GM18508 (cell line): Measurements from ENCODE around the gene CORIN.

Experiments used
- ATAC-seq: cut with Tn5 transposase; IDR thresholded peaks from one replicate; pipeline ENCODE4 v1.9.1; 2021; ENCODE audit warnings: moderate number of reproducible peaks; ENCODE audit not compliant: insufficient read depth, unreplicated experiment

The CORIN gene, protein sequence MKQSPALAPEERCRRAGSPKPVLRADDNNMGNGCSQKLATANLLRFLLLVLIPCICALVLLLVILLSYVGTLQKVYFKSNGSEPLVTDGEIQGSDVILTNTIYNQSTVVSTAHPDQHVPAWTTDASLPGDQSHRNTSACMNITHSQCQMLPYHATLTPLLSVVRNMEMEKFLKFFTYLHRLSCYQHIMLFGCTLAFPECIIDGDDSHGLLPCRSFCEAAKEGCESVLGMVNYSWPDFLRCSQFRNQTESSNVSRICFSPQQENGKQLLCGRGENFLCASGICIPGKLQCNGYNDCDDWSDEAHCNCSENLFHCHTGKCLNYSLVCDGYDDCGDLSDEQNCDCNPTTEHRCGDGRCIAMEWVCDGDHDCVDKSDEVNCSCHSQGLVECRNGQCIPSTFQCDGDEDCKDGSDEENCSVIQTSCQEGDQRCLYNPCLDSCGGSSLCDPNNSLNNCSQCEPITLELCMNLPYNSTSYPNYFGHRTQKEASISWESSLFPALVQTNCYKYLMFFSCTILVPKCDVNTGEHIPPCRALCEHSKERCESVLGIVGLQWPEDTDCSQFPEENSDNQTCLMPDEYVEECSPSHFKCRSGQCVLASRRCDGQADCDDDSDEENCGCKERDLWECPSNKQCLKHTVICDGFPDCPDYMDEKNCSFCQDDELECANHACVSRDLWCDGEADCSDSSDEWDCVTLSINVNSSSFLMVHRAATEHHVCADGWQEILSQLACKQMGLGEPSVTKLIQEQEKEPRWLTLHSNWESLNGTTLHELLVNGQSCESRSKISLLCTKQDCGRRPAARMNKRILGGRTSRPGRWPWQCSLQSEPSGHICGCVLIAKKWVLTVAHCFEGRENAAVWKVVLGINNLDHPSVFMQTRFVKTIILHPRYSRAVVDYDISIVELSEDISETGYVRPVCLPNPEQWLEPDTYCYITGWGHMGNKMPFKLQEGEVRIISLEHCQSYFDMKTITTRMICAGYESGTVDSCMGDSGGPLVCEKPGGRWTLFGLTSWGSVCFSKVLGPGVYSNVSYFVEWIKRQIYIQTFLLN

DNA sequence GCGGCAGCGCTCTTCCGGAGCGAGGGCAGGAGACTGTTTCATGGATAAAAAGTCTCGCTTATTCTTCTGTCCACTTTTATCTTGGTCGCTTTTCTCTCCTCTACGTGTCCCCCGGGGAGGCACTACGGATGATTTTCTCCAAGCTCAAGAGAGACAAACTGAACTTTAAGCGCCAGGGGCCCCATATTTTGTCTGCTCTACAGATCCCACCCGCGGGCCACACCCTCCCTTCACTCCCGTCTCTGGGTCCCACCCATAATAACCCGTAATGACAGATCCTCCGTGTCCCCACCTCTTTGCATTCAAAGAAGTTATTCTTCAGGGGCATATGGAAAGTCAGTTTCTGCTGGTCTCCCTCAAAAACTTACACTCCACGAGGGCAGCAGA lies at the start of gene CORIN:
TSS of gene CORIN (minus strand) at position 160 of the 387 bp plus-strand sequence. CDS start at position 42, 118 bp downstream.
- no peak for ATAC-seq

DNA sequence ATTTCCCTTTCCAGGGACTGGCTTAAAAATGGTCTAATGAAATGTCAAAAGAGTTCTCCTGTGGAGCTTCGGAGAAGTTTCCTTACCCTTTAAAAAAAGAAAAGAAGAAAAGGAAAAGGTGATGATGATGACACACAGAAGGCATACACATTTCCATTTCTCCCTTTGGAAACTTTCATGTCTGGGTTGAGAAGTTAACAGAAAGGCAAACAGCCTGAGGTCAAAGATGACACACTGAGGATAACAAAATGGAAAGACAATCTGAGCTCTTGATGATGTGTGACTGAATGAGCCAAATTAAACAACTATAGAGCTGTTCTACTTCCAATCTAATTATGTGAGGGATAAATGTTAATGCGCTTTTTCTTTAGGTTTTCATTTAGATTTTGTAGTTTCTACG lies 44.4 kb upstream of the CORIN start:
- ATAC-seq: no peak

DNA sequence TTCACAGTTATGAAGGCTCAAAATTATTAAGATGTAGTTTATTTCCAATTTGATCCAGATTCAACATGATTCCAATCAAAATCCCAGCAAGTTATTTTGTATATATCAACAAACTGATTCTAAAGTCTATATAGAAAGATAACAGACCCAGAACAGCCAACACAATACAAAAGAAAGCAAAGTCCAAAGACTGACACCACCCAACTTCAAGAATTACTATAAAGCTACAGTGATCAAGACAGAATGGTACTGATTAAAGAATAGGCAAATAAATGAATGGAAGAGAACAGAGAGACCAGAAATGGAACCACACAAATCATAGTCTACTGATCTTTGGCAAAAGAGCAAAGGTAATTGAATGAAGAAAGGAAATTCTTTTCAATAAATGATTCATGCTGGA lies 41.6 kb upstream of the CORIN start:
- no peak for ATAC-seq

DNA sequence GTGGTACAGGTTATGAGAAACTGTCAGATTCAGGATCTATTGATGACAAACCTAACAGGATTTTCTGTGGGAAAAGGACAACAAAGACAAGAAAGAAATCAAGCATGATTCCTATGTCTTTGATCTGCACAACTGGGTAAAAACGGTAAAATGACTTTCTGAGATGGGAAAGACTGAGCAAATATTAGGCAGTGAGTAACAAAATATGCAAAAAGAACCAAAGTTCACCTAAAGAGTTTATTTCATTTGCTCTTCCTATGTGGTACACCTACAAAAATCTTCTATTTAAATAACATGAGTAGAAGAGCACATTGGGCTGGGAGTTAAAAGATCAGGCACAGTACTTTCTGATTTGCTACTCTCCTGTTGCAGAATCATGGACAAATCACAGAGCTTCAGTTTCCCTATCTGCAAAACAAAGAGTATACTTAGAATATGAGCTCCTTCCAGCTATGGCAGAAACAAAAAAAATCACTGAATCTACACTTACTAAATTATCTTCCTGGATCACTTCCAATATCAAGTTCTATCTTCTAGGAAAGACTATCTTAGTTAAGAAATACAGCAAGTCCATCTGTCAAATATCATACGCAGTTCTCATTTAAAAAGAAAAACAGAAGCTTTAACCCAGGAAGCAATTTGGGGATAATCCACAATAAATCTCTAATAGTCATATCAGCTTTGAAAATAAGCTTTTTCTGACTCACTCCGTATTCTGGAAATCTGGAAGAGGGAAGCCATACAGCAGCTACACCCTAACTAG lies 39.1 kb upstream of the CORIN start:
- ATAC-seq: no peak

DNA sequence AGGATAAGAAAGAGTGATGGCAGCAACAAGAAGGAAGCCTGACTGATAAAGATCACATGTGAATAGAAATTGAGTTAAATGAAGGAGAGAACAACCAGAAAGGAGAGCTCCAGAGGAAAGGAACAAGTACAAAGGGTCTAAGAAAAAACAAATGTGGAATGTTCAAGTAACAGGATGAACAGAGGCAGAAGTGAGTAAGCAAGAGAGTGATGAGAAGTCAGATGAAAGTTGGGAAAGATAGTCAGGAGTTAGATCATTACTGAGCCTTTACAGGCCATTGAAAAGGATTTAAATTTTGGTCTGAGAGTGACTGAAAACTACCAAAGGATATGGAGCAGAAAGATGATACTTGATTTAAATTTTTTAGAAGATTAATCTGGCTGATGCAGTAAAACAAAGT lies 38.4 kb upstream of the CORIN start:
- ATAC-seq: no peak

DNA sequence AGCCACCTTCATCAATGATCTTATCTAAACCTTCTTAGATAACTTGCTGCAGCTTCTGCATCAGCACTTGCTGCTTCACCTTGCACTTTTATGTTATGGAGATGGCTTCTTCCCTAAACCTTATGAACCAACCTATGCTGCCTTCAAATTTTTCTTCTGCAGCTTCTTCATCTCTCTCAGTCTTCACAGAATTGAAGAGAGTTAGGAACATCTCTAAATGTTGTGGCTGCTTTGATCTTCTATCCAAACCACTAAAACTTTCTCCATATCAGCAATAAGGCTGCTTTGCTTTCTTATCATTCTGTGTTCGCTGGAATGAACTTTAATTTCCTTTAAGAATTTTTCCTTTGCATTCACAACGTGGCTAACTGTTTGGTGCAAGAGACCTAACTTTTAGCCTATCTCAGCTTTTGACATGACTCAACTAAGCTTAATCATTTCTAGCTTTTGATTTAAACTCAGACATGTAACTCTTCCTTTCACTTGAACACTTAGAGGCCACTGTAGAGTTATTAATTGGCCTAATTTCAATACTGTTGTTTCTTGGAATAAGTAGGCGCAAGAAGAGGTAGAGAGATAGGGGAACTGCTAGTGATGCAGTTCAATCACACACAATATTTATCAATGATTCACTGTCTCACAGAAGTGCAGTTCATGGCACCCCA lies 36.1 kb upstream of the CORIN start:
- no peak for ATAC-seq

DNA sequence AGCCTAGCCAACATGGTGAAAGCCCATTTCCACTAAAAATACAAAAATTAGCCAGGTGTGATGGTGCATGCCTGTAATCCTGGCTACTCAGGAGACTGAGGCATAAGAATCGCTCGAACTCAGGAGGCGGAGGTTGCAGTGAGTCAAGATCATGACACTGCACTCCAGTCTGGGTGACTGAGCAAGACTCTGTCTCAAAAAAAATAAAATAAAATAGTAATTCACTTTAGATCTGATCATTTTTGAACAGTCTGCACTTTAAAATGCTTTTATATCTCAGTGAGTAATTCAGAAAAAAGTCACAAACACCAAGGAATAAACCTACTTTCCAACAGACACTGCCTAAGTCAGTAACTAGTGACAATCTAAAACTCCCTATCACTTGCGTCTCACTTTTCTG lies 25.6 kb upstream of the CORIN start:
- ATAC-seq: no peak

DNA sequence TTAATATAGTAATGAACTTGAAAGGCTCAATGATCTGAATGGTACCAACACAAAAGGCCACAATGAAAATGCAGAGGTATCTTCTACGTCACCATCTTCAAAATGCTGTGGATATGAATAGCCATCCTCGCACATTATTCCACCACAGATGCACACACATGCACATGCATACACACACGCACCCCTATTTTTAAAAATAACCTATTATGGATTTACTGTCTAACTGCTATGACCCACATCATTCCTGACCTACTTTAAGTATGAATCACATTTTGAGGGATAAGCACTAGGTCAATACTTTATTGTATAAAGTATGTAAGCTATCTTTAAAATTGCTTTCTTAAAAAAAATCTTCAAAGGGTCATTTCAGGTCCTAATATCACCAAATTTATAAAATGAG lies 24.4 kb upstream of the CORIN start:
- ATAC-seq: no peak

DNA sequence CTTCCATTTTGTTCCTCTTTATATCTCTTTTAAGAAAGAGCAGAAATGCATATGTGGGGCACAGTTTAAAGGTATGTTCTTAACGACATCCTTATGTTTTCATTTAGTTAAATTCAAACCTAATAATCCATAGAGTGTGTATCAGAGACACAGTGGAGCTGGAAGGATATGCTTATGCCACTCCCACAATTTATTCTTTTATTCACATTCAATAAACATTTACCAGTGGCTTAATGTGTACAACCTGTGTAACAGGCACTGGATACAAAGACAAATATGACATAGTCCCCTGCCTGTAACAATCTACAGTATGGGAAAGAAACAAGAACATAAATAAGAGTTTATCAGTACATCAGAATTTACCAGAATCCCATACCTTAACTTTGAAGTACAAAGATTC lies 22.4 kb upstream of the CORIN start:
- ATAC-seq: no peak

DNA sequence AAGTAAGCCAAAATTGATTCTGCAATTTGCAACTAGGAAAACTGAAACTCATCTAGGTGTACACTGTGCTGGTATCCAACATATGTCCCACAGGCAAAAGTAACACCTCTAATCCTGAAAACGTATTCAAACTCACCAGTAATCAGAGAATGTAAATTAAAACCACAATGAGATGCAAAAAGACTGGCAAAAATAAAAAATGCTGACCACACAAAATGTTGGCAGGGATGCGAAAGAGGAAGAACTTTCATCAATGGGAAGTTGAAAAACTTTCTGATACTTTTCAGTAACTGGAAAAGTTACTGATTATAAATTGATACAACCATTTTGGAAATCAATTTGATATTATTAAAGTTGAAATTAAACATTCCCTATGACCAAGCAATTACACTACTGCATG lies 20.1 kb upstream of the CORIN start:
- no peak for ATAC-seq

DNA sequence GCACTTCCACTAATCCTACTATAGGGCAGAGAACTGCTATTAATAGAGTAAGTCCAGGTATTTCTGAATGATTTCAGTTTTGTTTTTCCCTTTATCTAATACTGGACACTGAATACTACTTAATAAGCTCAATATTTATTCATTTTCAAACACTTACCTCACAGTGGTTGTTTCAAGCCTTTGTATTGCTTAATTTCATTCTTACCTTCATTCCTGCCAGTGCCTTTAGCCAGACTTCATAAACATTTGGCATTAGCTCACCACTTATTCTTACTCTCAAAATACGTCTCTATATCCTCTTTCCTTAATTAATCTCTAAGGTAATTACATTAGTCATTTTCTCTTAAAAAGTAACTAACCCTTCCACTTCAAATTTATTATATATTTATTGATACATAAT lies 18.8 kb upstream of the CORIN start:
- no peak for ATAC-seq

DNA sequence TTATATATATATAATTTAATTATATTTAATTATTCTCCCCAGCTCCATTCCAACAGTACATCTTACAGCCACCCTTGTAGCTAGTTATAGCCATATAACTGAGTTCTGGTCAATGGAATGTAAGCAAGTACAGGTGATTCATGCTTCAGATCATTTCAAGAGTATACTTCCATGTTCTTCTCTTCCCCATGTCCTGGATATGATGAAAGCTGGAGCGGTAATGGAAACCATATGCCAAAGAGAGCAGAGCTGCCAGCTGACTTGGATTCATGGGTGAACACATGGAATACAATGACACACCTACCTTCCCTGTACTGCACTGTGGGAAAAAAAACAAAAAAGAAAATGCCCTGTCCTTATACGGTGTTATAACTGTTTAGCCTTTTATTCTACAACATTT lies 17.5 kb upstream of the CORIN start:
- ATAC-seq: no peak

DNA sequence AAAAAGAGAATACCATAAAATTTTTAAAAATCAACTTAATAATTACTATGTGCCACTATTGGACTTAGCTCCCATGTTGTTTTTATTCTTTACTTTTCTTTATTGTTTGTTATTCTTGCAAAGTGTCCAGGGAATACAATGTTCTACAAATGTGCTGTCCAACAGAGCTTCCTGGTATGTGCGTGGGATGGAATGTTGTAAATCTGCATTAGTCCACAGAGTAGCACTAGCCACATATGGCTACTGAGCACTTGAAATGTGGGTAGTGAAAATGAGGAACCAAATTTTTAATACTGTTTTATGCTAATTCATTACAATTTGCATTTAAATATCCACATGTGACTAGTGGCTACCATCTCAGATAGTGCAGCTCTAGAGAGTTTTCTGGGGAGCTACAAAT lies 14.3 kb upstream of the CORIN start:
- no peak for ATAC-seq

DNA sequence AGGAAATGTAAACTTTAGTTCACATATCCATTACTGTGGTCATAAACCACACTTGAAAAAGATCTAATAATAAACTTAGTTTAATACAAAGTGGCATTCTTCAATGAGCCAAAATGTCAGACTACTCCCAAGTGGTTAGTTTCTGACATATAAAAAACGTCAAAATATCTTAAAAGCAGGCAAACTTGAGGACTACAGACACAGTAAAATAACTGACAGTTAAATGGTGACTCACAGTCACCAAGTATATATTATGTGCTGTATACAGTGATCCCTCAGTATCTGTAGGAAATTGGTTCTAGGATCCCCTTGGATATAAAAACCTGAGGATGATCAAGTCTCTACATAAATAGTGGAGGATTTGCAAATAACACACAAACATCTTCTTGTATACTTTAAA lies 11.6 kb upstream of the CORIN start:
- ATAC-seq: no peak

DNA sequence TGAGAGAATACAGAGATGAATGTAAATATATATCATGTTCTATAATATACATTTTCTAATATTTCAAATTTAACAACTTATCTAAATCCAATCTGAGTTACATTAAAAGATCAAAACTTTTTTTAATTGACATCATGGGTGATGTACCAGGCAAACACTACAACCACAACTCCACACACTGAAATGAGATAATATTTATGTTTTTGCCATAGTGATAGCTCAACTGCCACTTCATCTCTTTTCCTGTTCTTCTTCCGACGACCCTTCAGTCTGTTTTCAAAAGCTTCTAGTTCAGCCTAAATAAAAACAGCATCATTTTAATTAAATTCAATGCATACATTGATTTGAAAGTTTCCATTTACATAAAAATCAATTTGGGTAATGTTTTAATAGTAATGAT lies 10.2 kb upstream of the CORIN start:
- no peak for ATAC-seq

DNA sequence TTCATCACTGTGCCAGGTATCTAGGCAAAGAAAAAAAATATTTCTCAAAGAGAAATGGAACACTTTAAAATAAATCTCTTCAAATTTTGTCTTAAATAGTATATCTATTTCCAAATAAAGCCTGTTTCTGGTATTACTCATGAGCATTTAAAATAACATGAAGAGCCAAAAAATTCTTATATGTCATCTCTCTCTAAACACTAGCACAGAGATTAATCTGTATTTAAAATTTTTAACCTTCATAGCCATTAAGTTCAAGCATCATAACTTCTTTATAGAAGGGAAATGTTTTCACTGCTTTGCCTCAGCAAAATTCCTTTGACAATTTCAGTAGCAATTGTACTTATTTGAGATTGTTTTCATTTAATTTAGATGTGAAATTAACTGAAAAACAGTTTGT lies 5.1 kb upstream of the CORIN start:
- no peak for ATAC-seq

DNA sequence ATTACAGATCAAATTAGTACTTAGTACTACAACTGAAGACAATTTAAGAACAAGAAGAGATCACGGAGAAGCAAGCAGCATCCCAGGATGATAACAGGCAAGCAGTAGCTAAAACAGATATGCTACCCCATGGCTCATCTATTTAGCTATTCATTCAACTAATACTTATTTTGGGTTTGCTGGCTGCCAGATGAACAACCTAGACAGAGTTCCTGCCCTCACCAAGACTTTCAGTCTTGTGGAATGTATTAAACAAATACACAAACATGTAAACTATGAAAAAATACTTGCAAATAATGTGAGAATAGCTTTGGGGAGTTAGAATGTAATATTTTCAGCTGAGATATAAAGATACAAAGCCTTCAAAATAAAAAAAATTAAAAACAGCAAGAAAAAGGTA lies 2.4 kb upstream of the CORIN start:
- no peak for ATAC-seq

DNA sequence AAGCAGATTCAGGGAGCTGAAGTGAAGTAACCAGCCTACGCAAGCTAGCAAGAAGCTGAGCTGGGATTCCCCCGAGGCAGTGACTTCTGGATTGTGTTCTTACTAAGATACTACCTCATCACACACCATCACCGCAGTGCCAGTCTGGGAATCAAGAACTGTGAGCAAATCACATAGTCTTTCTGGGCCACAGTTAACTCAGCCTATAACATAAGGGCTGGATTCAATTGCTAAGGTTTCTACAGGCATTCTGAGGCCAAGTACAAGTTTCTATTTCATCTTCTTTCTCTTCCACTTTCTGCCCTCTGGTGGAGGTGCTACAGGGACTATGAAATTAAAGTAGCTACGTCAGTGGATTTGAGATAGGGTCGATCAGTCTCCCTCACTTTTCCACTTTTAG lies 1.4 kb upstream of the CORIN start:
- peak; percentile 70 for ATAC-seq

DNA sequence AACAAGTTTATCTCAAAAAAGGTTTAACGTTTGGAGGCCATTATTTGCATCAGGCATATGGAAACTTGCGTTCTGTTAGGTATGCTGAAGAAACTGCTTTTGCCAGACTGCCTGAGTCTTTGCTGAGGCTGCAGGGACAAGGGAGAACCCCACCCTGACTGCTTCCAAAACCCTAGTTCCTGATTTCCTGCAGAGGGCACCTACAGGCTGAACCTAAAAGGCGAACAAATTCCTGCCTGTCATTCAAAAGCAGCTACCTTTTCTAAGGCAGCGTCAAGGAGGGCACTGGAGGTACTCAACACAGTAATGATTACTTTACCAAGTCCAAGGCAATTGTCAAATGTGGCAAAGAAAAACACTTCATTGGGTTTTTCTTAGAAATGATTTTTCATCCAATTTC lies 578 bp upstream of the CORIN start:
- no peak for ATAC-seq
